ENCODE results near the gene GRHPR.
"Not testable (repeated sequence)": the region's sequence is repeated elsewhere in the genome, so short reads cannot be mapped to it uniquely, and the experiment has no call there.

The GRHPR gene

GRCh38 chr9:37451628-37452027, 29.1 kb downstream of the GRHPR start:
- no peak for DNase-seq

- no peak for DNase-seq
These were observed 30.1 kb downstream of the GRHPR start for GRCh38 chr9:37452611-37453010.

GRCh38 chr9:37453827-37454226, 31.3 kb downstream of the GRHPR start:
- no peak for DNase-seq

GRCh38 chr9:37454238-37454637, 31.7 kb downstream of the GRHPR start:
- DNase-seq = no peak

- no peak for DNase-seq
These were observed 33.6 kb downstream of the GRHPR start for GRCh38 chr9:37455884-37456647.

- DNase-seq = no peak
These were observed 34.3 kb downstream of the GRHPR start for GRCh38 chr9:37456817-37457216.

GRCh38 chr9:37464006-37464405, 41.5 kb downstream of the GRHPR start:
- no peak for DNase-seq

- DNase-seq = peak; percentile 94
These were observed 42.1 kb downstream of the GRHPR start for GRCh38 chr9:37464426-37465248.

- DNase-seq = peak; percentile 98
These were observed 42.9 kb downstream of the GRHPR start, which contains the start of gene ZBTB5 for GRCh38 chr9:37465249-37466036. Gene ZBTB5 (minus strand): TSS chr9:37465450. CDS start chr9:37442551, 22,899 bp downstream.

GRCh38 chr9:37466037-37466709, 43.7 kb downstream of the GRHPR start:
- DNase-seq = peak; percentile 15

- not testable (repeated sequence) for DNase-seq
These were observed 45.0 kb downstream of the GRHPR start for GRCh38 chr9:37467530-37467929.

GRCh38 chr9:37468620-37469019, 46.1 kb downstream of the GRHPR start:
- no peak for DNase-seq

GRCh38 chr9:37471942-37472684, 49.6 kb downstream of the GRHPR start:
- no peak for DNase-seq

GRCh38 chr9:37473982-37474381, 51.5 kb downstream of the GRHPR start:
- not testable (repeated sequence) for DNase-seq

- no peak for DNase-seq
These were observed 51.9 kb downstream of the GRHPR start for GRCh38 chr9:37474438-37474837.

- no peak for DNase-seq
These were observed 54.4 kb downstream of the GRHPR start for GRCh38 chr9:37476930-37477329.

- not testable (repeated sequence) for DNase-seq
These were observed 54.9 kb downstream of the GRHPR start for GRCh38 chr9:37477443-37477842.

GRCh38 chr9:37477987-37478619, 55.6 kb downstream of the GRHPR start:
- not testable (repeated sequence) for DNase-seq

- DNase-seq = no peak
These were observed 58.3 kb downstream of the GRHPR start for GRCh38 chr9:37480759-37481158.

GRCh38 chr9:37485389-37486255, 63.1 kb downstream of the GRHPR start, which contains the start of gene POLR1E:
Gene POLR1E (plus strand): TSS chr9:37485948. CDS start chr9:37486048, 100 bp downstream.
- peak; percentile 93 for DNase-seq

Measured in effector CD8-positive, alpha-beta T cell (primary cell).